H1 (cell line): ENCODE data around the gene XPNPEP1. TPM values are rescaled to one million over a fixed set of nuclear protein-coding genes. Genes with fewer than 3 reads are reported as not detected.

Experiments used
- CTCF ChIA-PET: fragments of 300-600 bp; sonication (Branson Sonifier 250); formaldehyde crosslinking; loops from one replicate; lab custom pipeline; 2021; ENCODE audit not compliant: partially characterized antibody; lab: Charles Lee
- POLR2A ChIA-PET: fragments of 300-600 bp; sonication (Branson Sonifier 250); formaldehyde crosslinking; loops from one replicate; lab custom pipeline; 2021; ENCODE audit warnings: inconsistent platforms; ENCODE audit not compliant: partially characterized antibody; lab: Charles Lee
- DNase-seq, 2 experiments: peaks; one replicate each; pipeline versions ENCODE4 v3.0.0 to v3.0.0-alpha.2; 2010 to 2022; ENCODE audit warnings: low spot score in 2 of 2, low read depth in 1 of 2, mixed read lengths in 1 of 2
- FAIRE-seq: peaks from 2 replicates; lab custom pipeline; 2011; peaks lifted over from hg19 to GRCh38; lab: Jason Lieb, UNC
- H2AFZ ChIP-seq: 2 replicates; pipeline ENCODE4 v1.8.1; 2012; ENCODE audit warnings: low read length, inconsistent platforms
- H2AK5ac ChIP-seq: 2 replicates; pipeline ENCODE4 v1.6.1; 2013; ENCODE audit warnings: low read depth, low read length
- H2BK120ac ChIP-seq: replicated peaks from 2 replicates; pipeline ENCODE3; 2013; ENCODE audit warnings: low read depth, low read length, inconsistent platforms
- H2BK12ac ChIP-seq: 2 replicates; pipeline ENCODE4 v1.6.1; 2013; ENCODE audit warnings: low read depth, low read length
- H2BK15ac ChIP-seq: 2 replicates; pipeline ENCODE4 v1.6.1; 2013; ENCODE audit warnings: low read length
- H2BK20ac ChIP-seq: 2 replicates; pipeline ENCODE4 v1.6.1; 2013; ENCODE audit warnings: low read length
- H2BK5ac ChIP-seq: 2 replicates; pipeline ENCODE4 v1.6.1; 2013; ENCODE audit warnings: low read depth, low read length
- H3K14ac ChIP-seq: 2 replicates; pipeline ENCODE4 v1.6.1; 2013; ENCODE audit warnings: inconsistent platforms; ENCODE audit not compliant: insufficient read length
- H3K18ac ChIP-seq: 2 replicates; pipeline ENCODE4 v1.6.1; 2013; ENCODE audit warnings: low read length; ENCODE audit errors: extremely low read depth
- H3K23ac ChIP-seq: 2 replicates; pipeline ENCODE4 v1.6.1; 2013; ENCODE audit warnings: inconsistent platforms; ENCODE audit not compliant: insufficient read length
- H3K23me2 ChIP-seq: 2 replicates; pipeline ENCODE4 v1.6.1; 2013; ENCODE audit warnings: low read depth, low read length
- H3K27ac ChIP-seq: 2 replicates; pipeline ENCODE4 v1.6.1; 2011; ENCODE audit warnings: low read depth, low read length, inconsistent platforms
- H3K27me3 ChIP-seq, 4 experiments: replicated peaks in 1 of 4; 1 replicate in 1 of 4; 2 replicates in 3 of 4; pipeline versions ENCODE4 v1.6.1 to v1.8.1; 2011 to 2013; ENCODE audit warnings: low read length in 3 of 4, mild to moderate bottlenecking in 3 of 4, inconsistent platforms in 2 of 4, mixed read lengths in 2 of 4, moderate library complexity in 1 of 4; ENCODE audit not compliant: control insufficient read depth in 3 of 4, insufficient read depth in 3 of 4; ENCODE audit errors: extremely low read depth in 1 of 4
- H3K36me3 ChIP-seq, 4 experiments: 2 replicates each; pipeline versions ENCODE4 v1.6.1 to v1.8.1; 2011 to 2013; ENCODE audit warnings: mild to moderate bottlenecking in 4 of 4, low read length in 3 of 4, moderate library complexity in 2 of 4, control low read depth in 1 of 4, inconsistent platforms in 1 of 4; ENCODE audit not compliant: insufficient read depth in 4 of 4, control insufficient read depth in 2 of 4
- H3K4ac ChIP-seq: replicated peaks from 2 replicates; pipeline ENCODE3; 2013; ENCODE audit warnings: low read length, low read depth, mixed read lengths, inconsistent platforms; ENCODE audit not compliant: insufficient read length
- H3K4me1 ChIP-seq, 4 experiments: replicated peaks in 1 of 4; 1 replicate in 1 of 4; 2 replicates in 3 of 4; pipeline versions ENCODE4 v1.6.1 to v1.8.1; 2011 to 2013; ENCODE audit warnings: low read length in 3 of 4, inconsistent platforms in 2 of 4, mixed read lengths in 1 of 4; ENCODE audit not compliant: insufficient read depth in 4 of 4, control insufficient read depth in 3 of 4
- H3K4me2 ChIP-seq, 2 experiments: 2 replicates each; pipeline versions ENCODE4 v1.6.1 to v1.8.1; 2011 to 2013; ENCODE audit warnings: low read depth in 2 of 2, low read length in 2 of 2, control low read depth in 1 of 2, inconsistent platforms in 1 of 2, mild to moderate bottlenecking in 1 of 2; ENCODE audit not compliant: insufficient read depth in 1 of 2
- H3K4me3 ChIP-seq, 4 experiments: fragments of 200-600, 300-600 bp in 1 of 4; sonication (generic), shearing (Covaris generic), sonication (Bioruptor Twin) in 1 of 4; 2 replicates each; pipeline versions ENCODE4 v1.5.1 to v1.8.1; 2011 to 2016; ENCODE audit warnings: low read length in 4 of 4, low read depth in 3 of 4, control low read depth in 2 of 4, inconsistent platforms in 2 of 4, mild to moderate bottlenecking in 2 of 4, mixed read lengths in 1 of 4, moderate library complexity in 1 of 4; ENCODE audit not compliant: insufficient read depth in 2 of 4; ENCODE audit errors: extremely low read depth in 1 of 4
- H3K56ac ChIP-seq: replicated peaks from 2 replicates; pipeline ENCODE3; 2013; ENCODE audit warnings: low read depth, mild to moderate bottlenecking, mixed read lengths, low read length, inconsistent platforms; ENCODE audit not compliant: insufficient read length
- H3K79me1 ChIP-seq: 2 replicates; pipeline ENCODE4 v1.6.1; 2013; ENCODE audit warnings: low read depth, low read length, control low read depth
- H3K79me2 ChIP-seq, 2 experiments: 2 replicates each; pipeline versions ENCODE4 v1.6.1 to v1.8.1; 2012 to 2013; ENCODE audit warnings: low read length in 2 of 2, mild to moderate bottlenecking in 2 of 2, inconsistent platforms in 1 of 2; ENCODE audit not compliant: insufficient read depth in 2 of 2, control insufficient read depth in 1 of 2
- H3K9ac ChIP-seq, 4 experiments: replicated peaks in 1 of 4; 1 replicate in 1 of 4; 2 replicates in 3 of 4; pipeline versions ENCODE4 v1.6.1 to v1.8.1; 2011 to 2013; ENCODE audit warnings: low read depth in 3 of 4, low read length in 3 of 4, control low read depth in 2 of 4, mild to moderate bottlenecking in 2 of 4, moderate library complexity in 2 of 4, inconsistent platforms in 1 of 4; ENCODE audit errors: extremely low read depth in 1 of 4
- H3K9me3 ChIP-seq, 2 experiments: 2 replicates each; pipeline versions ENCODE4 v1.6.1 to v1.8.1; 2012 to 2013; ENCODE audit warnings: mild to moderate bottlenecking in 2 of 2, moderate library complexity in 2 of 2, control low read depth in 1 of 2, inconsistent platforms in 1 of 2, low read depth in 1 of 2, low read length in 1 of 2, mixed read lengths in 1 of 2; ENCODE audit not compliant: insufficient read depth in 2 of 2
- H4K20me1 ChIP-seq, 2 experiments: replicated peaks in 1 of 2; 2 replicates each; pipeline versions ENCODE3 to v1.8.1; 2011 to 2013; ENCODE audit warnings: inconsistent platforms in 2 of 2, low read length in 2 of 2, mild to moderate bottlenecking in 1 of 2; ENCODE audit not compliant: insufficient read depth in 2 of 2, control insufficient read depth in 1 of 2
- H4K5ac ChIP-seq: 2 replicates; pipeline ENCODE4 v1.6.1; 2013; ENCODE audit warnings: low read length, low read depth, mixed read lengths, inconsistent platforms; ENCODE audit not compliant: insufficient read length
- H4K8ac ChIP-seq: 2 replicates; pipeline ENCODE4 v1.8.0; 2013; ENCODE audit warnings: mild to moderate bottlenecking, moderate library complexity, low read length, inconsistent platforms; ENCODE audit not compliant: insufficient read depth; ENCODE audit errors: extremely low read depth
- H4K91ac ChIP-seq: replicated peaks from 2 replicates; pipeline ENCODE3; 2013; ENCODE audit warnings: low read length, mixed read lengths, inconsistent platforms; ENCODE audit not compliant: insufficient read length
- CTBP2 ChIP-seq: IDR thresholded peaks from 2 replicates; pipeline ENCODE4 v1.7.0; 2011; ENCODE audit warnings: borderline replicate concordance, mild to moderate bottlenecking, moderate library complexity, mixed read lengths, low read length; ENCODE audit not compliant: insufficient read depth, insufficient read length
- EZH2 ChIP-seq: fragments of 200-600 bp; sonication (generic); IDR thresholded peaks from 2 replicates; pipeline ENCODE4 v1.7.1; 2012; ENCODE audit warnings: low read depth, mild to moderate bottlenecking, moderate library complexity, low read length, inconsistent platforms; ENCODE audit not compliant: severe bottlenecking
- FOSL1 ChIP-seq: IDR thresholded peaks from 2 replicates; pipeline ENCODE4 v1.6.1; 2011; ENCODE audit warnings: mild to moderate bottlenecking, low read depth, low read length, moderate library complexity; ENCODE audit not compliant: insufficient read depth
- GABPA ChIP-seq: IDR thresholded peaks from 2 replicates; pipeline ENCODE4 v1.6.1; 2011; ENCODE audit warnings: mild to moderate bottlenecking, low read length, moderate library complexity, borderline replicate concordance; ENCODE audit not compliant: insufficient read depth
- JUN ChIP-seq: IDR thresholded peaks from 2 replicates; pipeline ENCODE4 v1.6.1; 2011; ENCODE audit warnings: low read depth, mild to moderate bottlenecking, improper control_type of control experiment, low read length
- KDM1A ChIP-seq: fragments of 200-600, 300-600 bp; sonication (generic); IDR thresholded peaks from 2 replicates; pipeline ENCODE4 v1.7.1; 2016; ENCODE audit warnings: mild to moderate bottlenecking, low read length, borderline replicate concordance
- NANOG ChIP-seq: IDR thresholded peaks from 2 replicates; pipeline ENCODE4 v1.6.1; 2011; ENCODE audit warnings: low read length, low read depth, mild to moderate bottlenecking, inconsistent platforms; ENCODE audit not compliant: insufficient read depth, poor library complexity, severe bottlenecking
- PHF8 ChIP-seq: fragments of 200-600 bp; sonication (generic); conservative IDR thresholded peaks from 2 replicates; pipeline ENCODE4 v1.7.1; 2012; ENCODE audit warnings: low read depth, mild to moderate bottlenecking, inconsistent platforms, low read length, moderate library complexity
- RFX5 ChIP-seq: IDR thresholded peaks from 2 replicates; pipeline ENCODE4 v1.6.1; 2011; ENCODE audit warnings: low read depth, low read length, improper control_type of control experiment, borderline replicate concordance
- SAP30 ChIP-seq: fragments of 300-600 bp; sonication (generic); IDR thresholded peaks from 2 replicates; pipeline ENCODE4 v1.7.1; 2012; ENCODE audit warnings: low read length, moderate library complexity, mild to moderate bottlenecking, inconsistent platforms; ENCODE audit not compliant: insufficient read depth, insufficient replicate concordance
- TCF12 ChIP-seq: IDR thresholded peaks from 2 replicates; pipeline ENCODE4 v1.6.1; 2011; ENCODE audit warnings: low read depth, mild to moderate bottlenecking, low read length
- USF2 ChIP-seq: IDR thresholded peaks from 2 replicates; pipeline ENCODE4 v1.6.1; 2011; ENCODE audit warnings: low read length, improper control_type of control experiment
- YY1 ChIP-seq: IDR thresholded peaks from 2 replicates; pipeline ENCODE4 v1.6.1; 2011; ENCODE audit warnings: low read depth, mild to moderate bottlenecking, low read length
- WGBS, 2 experiments: shearing (Covaris generic) in 1 of 2; methylation state at CpG; one replicate each; pipeline versions ENCODE4 v1.1.6 to v1.1.7; 2013 to 2015; ENCODE audit warnings: low lambda C conversion rate in 2 of 2, mixed read lengths in 2 of 2, inconsistent platforms in 1 of 2, low coverage in 1 of 2, missing lambda C conversion rate in 1 of 2; ENCODE audit not compliant: insufficient replicate concordance in 2 of 2, insufficient coverage in 1 of 2, insufficient read length in 1 of 2; ENCODE audit errors: extremely low coverage in 1 of 2, missing lambda C conversion rate in 1 of 2; 5-methylcytosine and 5-hydroxymethylcytosine counted together
- polyA plus RNA-seq, 7 experiments: library from polyadenylated mRNA; depleted of rRNA in 3 of 7; stranded (reverse) in 5 of 7; unstranded in 2 of 7; fragments of >200 nt in 5 of 7; fragments of 200-250 nt in 2 of 7; gene quantifications; 1 replicate in 5 of 7; 2 replicates in 1 of 7; 4 replicates in 1 of 7; pipeline versions ENCODE4 v1.2.1 to v1.2.3, GENCODE V29; 2011 to 2013; ENCODE audit warnings: missing spikeins in 2 of 7, mixed read lengths in 2 of 7
- total RNA-seq: library from RNA; stranded (reverse); fragmentation: NEBNext Ultra II Directional; extraction: Animal tissue kit (Norgen Biotek cat#: 25700); gene quantifications from 2 replicates; pipeline ENCODE4 v1.2.1, GENCODE V29; 2021

Gene XPNPEP1
- total and polyA plus RNA-seq, 2 of the 8 experiments (the other 6 are each of a cell fraction or from before 2014, with no cell fraction given) = 61.1 to 201 TPM

DNA sequence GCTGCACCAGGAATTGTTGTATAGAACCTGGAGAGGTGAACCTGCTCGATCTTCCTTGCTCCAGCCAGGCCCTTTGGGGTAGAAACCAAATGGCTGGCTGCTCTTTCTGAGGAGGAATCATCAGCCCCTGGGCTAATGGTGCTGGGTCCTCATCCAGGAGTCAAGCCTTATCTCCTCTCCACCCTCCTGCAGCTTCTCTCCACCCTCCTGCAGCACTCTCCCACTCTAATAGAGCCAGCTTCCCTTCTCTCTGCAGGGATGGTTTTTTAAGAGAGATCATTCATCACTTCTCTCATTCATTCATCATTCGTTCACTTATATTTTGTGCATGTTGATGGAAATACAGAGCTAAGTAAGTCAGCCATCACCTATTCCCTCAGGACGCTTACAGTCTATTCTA lies 103.5 kb downstream of the XPNPEP1 start:
- Histone ChIP-seq H2BK5ac (no peak overlapping the region), H2BK15ac (no peak overlapping the region), H3K27ac (no peak overlapping the region), H3K4ac (no peak overlapping the region), H4K91ac (no peak overlapping the region), H3K36me3 (no peaks in the 10 kb centered on the region), H3K14ac (no peak overlapping the region), H3K79me2 (no peaks in the 10 kb centered on the region), H4K20me1 (no peaks in the 10 kb centered on the region), H2BK12ac (no peak overlapping the region), H3K23ac (no peak overlapping the region), H2AK5ac (no peak overlapping the region), H2BK20ac (no peak overlapping the region), H3K9me3 (no peaks in the 10 kb centered on the region), H2AFZ (no peak overlapping the region), H2BK120ac (no peak overlapping the region), H3K9ac (no peak overlapping the region), H3K4me3 (no peak overlapping the region), H4K8ac (no peak overlapping the region; the same call in 1 of the 2 replicates), H4K5ac (no peak overlapping the region), H3K4me2 (no peak overlapping the region), H3K27me3 (no peaks in the 10 kb centered on the region), H3K23me2 (no peaks in the 10 kb centered on the region), H3K18ac (no peak overlapping the region), H3K4me1 (0 out of 7 replicates have a peak, but pooled peaks cover 0 to 2% (median 0%) of the 10 kb centered on the region in 4 experiments), H3K56ac (no peak overlapping the region), H3K79me1 (no peaks in the 10 kb centered on the region)
- DNase-seq (no peak), FAIRE-seq (no peak)
- 84% methylated on average over 3 of the region's 3 CpGs; no CpG with 5 or more reads in 1 of the 2 experiments for WGBS, 2 experiments
- ChIA-PET CTCF (no interaction called here), POLR2A (no interaction called here)
- TF ChIP-seq NANOG (no peak), USF2 (no peak), GABPA (no peak), CTBP2 (no peak), KDM1A (no peak), TCF12 (no peak), EZH2 (no peak), SAP30 (no peak), YY1 (no peak), RFX5 (no peak), FOSL1 (no peak), PHF8 (no peak), JUN (no peak)
